Ascending aorta (tissue), 2 donors: ENCODE measurements around the gene ADAP1. TPM values are rescaled to one million over a fixed set of nuclear protein-coding genes. Genes with fewer than 3 reads are reported as not detected.

Experiments
- DNase-seq, 2 donors: peaks; one replicate each; pipeline ENCODE4 v3.0.0-alpha.2; 2019; ENCODE audit warnings: low spot score in 2 of 2
- H3K27ac ChIP-seq, 2 donors: fragments of 200-600 bp; sonication (generic); one replicate each; pipeline ENCODE4 v1.5.1; 2016 to 2017; ENCODE audit warnings: mild to moderate bottlenecking in 1 of 2
- H3K27me3 ChIP-seq: fragments of 200-600 bp; sonication (generic); one replicate; pipeline ENCODE4 v1.5.1; 2017
- H3K36me3 ChIP-seq, 2 donors: fragments of 200-600 bp; sonication (generic); one replicate each; pipeline ENCODE4 v1.5.1; 2016
- H3K4me1 ChIP-seq, 2 donors: fragments of 200-600 bp; sonication (generic); one replicate each; pipeline ENCODE4 v1.5.1; 2016 to 2017; ENCODE audit warnings: mild to moderate bottlenecking in 1 of 2
- H3K4me3 ChIP-seq, 2 donors: fragments of 200-600 bp; sonication (generic); one replicate each; pipeline ENCODE4 v1.5.1; 2016 to 2017; ENCODE audit warnings: mild to moderate bottlenecking in 1 of 2
- H3K9me3 ChIP-seq, 2 donors: fragments of 200-600 bp; sonication (generic); one replicate each; pipeline ENCODE4 v1.5.1; 2016
- intact Hi-C: fragments of 100-400 bp; cut with DNase I; formaldehyde crosslinking; loops from one replicate; pipeline ENCODE4 v1.15.1; 2023
- total RNA-seq: library from RNA; depleted of rRNA; stranded (reverse); fragments of >200 nt; gene quantifications from one replicate; pipeline ENCODE4 v1.1.0, GENCODE V29; 2016
- TF ChIP-seq, protein P1 (sequence below), 3 experiments: fragments of 200-600 bp in 2 of 3; fragments of 450-650 bp in 1 of 3; sonication (generic) in 2 of 3; IDR thresholded peaks; one replicate each; pipeline ENCODE4 v1.5.1; 2016 to 2019; ENCODE audit warnings: antibody characterized with exemption in 3 of 3, mild to moderate bottlenecking in 1 of 3, moderate library complexity in 1 of 3

ADAP1 gene
- total RNA-seq, 1 donor from 2014 or later = 44.5 TPM

DNA sequence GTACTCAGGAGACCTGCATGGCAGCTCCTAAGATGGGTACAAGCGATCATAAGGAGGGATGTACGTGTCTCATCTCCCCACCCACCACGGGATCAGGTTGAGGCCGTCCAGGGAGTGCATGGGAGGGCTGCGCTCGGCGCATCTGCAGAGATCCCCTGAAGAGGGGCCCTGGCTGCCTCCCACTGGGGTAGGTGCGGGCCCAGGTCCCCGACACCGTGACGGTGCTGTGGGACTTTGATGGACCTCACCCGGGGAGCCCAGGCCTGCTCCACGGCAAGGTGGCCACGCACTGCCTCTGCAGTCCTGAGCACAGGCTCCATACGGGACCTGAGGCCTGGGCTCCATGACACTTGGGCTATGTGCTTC lies 65.5 kb downstream of the ADAP1 start:
- no peaks in the 10 kb centered on the region for H3K9me3 ChIP-seq
- peaks cover 63 to 68% of the 10 kb centered on the region in 2 donors for H3K36me3 ChIP-seq
- no peak overlapping the region for H3K27ac ChIP-seq
- no peak overlapping the region for H3K4me3 ChIP-seq
- TF ChIP-seq, protein P1, sequence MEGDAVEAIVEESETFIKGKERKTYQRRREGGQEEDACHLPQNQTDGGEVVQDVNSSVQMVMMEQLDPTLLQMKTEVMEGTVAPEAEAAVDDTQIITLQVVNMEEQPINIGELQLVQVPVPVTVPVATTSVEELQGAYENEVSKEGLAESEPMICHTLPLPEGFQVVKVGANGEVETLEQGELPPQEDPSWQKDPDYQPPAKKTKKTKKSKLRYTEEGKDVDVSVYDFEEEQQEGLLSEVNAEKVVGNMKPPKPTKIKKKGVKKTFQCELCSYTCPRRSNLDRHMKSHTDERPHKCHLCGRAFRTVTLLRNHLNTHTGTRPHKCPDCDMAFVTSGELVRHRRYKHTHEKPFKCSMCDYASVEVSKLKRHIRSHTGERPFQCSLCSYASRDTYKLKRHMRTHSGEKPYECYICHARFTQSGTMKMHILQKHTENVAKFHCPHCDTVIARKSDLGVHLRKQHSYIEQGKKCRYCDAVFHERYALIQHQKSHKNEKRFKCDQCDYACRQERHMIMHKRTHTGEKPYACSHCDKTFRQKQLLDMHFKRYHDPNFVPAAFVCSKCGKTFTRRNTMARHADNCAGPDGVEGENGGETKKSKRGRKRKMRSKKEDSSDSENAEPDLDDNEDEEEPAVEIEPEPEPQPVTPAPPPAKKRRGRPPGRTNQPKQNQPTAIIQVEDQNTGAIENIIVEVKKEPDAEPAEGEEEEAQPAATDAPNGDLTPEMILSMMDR (IDR thresholded peaks at IDR 0.05) = no peak
- no peaks in the 10 kb centered on the region for H3K27me3 ChIP-seq
- intact Hi-C loops = no loop called here
- no peak for DNase-seq
- peaks cover 0 to 4% of the 10 kb centered on the region in 2 donors for H3K4me1 ChIP-seq

DNA sequence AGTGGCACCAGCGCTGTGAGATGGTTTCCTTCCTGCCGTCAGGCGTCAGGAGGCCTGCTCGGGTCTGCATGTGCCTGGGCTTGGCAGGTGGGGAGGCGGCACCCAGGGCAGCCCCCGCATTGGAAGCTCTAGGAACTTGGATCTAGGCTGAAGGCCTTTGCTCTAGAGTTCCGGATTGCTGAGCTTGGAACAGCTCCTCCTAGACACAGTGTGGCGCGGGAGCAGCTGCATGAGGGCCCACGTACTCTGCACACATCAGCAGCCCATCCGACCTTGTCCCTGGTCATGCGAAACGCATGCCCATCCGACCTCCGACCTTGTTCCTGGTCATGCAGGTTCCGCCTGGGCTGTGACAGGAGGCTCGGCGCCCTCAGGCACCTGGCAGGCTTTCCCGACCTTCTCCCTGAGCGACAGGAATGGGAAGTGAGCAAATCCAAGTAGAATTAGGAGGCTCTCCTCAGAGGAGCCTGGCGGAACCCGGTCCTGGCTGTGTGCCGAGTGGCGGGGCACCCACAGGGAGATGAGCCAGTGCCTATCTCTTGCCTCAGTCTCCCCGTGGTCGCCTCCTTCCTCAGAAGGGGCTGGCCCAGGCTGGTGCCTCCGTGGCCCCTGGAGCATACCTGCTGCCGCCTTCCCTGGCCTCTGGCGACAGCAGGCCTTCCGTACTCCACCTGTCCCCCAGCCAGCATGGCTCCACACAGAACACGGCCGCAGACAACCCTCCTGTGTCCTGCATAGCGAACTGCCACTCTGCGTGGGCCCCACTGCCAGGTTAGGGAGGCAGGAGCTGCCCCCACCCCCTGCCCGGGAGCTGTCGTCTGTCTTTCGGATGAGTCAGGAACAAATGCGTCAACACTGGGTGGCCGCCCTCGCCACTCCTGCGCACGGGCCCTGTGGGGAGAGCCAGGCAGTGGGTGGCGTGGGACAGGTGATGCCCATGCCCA lies 66.1 kb downstream of the ADAP1 start:
- Histone ChIP-seq H3K4me3 (no peak overlapping the region), H3K27me3 (no peaks in the 10 kb centered on the region), H3K9me3 (no peaks in the 10 kb centered on the region), H3K27ac (no peak overlapping the region), H3K36me3 (peaks cover 60 to 62% of the 10 kb centered on the region in 2 donors), H3K4me1 (peaks cover 0 to 9% of the 10 kb centered on the region in 2 donors)
- no peak for DNase-seq
- TF ChIP-seq, protein P1 (IDR thresholded peaks at IDR 0.05) = no peak
- intact Hi-C loops = no loop called here

DNA sequence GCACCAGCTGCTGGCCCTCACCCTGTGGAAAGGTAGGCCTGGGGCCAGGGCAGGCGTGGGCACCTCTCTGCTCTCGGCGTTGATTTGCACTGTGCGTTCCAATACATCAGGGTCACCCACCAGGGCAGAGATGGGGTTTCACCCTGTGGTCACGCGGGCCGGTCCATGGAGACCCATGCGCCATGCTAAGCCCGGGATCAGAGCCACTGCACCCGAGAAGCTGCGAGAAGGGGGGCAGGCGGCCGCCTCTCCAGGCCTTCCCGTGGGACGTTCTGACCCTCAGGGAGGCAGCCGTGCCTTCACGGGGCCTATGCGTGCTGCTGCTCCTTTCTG lies 67.0 kb downstream of the ADAP1 start:
- peaks cover 0 to 9% of the 10 kb centered on the region in 2 donors for H3K4me1 ChIP-seq
- no peaks in the 10 kb centered on the region for H3K9me3 ChIP-seq
- TF ChIP-seq, protein P1 (IDR thresholded peaks at IDR 0.05) = no peak
- DNase-seq = no peak
- H3K36me3 ChIP-seq = peaks cover 54 to 59% of the 10 kb centered on the region in 2 donors
- intact Hi-C loops = no loop called here
- no peak overlapping the region for H3K27ac ChIP-seq
- no peaks in the 10 kb centered on the region for H3K27me3 ChIP-seq
- H3K4me3 ChIP-seq = no peak overlapping the region

DNA sequence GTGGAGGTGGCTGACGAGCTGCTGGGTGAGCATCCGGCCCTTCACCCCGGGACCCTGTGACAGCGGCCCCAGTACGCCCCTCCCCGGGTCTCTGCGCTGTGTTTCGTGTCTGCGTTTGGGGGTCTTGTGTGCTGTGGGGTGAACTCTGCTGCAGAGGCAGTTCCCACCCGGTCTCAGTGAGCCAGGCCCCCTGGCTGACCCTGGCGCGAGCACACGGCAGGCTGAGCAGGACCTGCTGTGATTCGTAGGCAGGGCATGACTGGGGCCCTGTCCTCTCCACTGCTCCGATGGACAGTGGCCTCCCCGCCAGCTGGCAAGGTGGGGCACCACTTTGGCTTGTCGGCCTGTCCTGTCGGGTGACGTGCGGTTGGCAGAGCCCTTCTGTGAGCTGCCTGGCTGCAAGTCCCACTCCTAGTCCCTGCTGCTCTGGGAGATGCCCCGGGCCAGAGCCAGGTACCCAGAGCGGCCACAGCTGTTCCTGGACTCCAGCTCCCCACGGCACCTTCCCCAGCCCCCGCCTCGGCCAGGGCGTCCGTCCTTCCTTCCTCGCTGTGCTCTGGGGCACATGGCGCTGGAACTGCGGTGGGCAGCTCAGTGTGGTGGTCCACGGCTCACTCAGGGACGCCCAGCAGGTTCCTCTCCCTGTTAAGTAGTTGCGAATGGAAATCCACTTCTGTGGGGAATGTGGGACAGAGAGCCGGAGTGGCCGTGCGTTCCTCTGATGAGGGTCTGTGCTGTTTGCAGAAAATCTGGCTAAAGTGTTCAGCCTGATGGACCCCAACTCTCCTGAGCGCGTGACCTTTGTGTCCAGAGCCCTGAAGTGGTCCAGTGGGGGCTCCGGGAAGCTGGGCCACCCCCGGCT lies 67.6 kb downstream of the ADAP1 start:
- intact Hi-C loops = no loop called here

DNA sequence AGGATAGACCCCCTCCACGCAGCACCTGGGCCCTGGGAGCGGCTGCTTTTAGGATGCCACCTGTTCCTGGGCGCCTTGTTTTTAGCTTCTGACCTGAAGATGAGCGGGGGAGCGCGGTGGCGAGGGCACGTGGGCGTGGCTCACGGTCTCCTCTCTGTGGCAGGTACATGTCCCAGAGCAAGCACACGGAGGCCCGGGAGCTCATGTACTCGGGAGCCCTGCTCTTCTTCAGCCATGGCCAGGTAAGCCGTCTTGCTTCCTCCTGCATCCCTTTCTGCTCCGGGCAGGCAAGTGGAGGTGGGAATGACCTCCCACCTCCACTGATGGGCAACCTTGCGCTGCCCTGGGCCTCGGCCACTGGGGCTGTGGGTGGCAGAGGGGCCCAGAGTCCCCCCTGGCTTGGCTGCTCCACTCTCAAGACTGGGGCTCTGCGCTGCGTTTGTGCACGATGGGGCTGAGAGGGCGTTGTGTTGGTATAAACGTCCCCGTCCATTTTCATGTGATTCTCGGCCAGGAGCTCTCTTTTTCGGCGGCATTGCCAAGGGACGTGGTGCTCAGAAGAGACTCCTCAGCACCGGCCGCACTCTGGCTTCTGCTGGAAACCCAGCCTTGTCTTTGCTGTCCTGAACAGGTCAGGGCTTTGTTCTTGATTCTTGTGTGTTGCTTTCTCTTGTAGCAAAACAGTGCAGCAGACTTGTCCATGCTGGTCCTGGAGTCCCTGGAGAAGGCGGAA lies 68.4 kb downstream of the ADAP1 start:
- TF ChIP-seq, protein P1 (IDR thresholded peaks at IDR 0.05) = no peak
- DNase-seq = no peak
- intact Hi-C loops = no loop called here
- H3K36me3 ChIP-seq = peaks cover 40 to 45% of the 10 kb centered on the region in 2 donors
- H3K4me1 ChIP-seq = peaks cover 0 to 9% of the 10 kb centered on the region in 2 donors
- H3K27me3 ChIP-seq = no peaks in the 10 kb centered on the region
- H3K9me3 ChIP-seq = no peaks in the 10 kb centered on the region
- no peak overlapping the region for H3K4me3 ChIP-seq
- no peak overlapping the region for H3K27ac ChIP-seq

More for the DNA sequence above, 67.6 kb downstream of the ADAP1 start:
- H3K27me3 ChIP-seq = no peaks in the 10 kb centered on the region
- no peaks in the 10 kb centered on the region for H3K9me3 ChIP-seq
- no peak overlapping the region for H3K4me3 ChIP-seq
- H3K27ac ChIP-seq = no peak overlapping the region
- TF ChIP-seq, protein P1 (IDR thresholded peaks at IDR 0.05) = no peak
- peaks cover 0 to 9% of the 10 kb centered on the region in 2 donors for H3K4me1 ChIP-seq
- DNase-seq = no peak
- H3K36me3 ChIP-seq = peaks cover 48 to 53% of the 10 kb centered on the region in 2 donors
